ENCODE measurements around the gene SHC4. TPM values are rescaled to one million over a fixed set of nuclear protein-coding genes. Genes with fewer than 3 reads are reported as not detected.

Gene SHC4
- polyA plus RNA-seq, 3 donors from 2014 or later, result 0.10 to 0.19 TPM; not detected in 1

DNA sequence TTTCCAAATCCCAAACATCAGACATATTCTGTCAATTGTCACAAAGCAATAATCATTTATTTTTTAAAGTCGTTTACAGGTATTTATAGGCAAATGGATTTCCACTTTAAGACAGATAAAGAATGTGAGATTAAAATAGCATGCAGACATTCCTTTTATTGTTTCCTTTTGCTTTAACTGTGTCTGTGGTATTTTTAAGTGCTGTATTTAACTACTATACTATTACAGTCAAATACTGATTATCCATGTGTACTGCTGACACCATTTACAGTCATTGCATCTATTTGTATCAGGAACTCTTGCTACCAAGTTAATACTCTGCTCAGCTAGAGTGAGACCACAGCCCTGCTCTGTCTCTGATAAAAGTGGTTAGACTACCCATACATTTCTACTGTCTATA is 140.0 kb downstream of the SHC4 start:
- Mint-ChIP-seq H3K9me3 (no peaks in the 10 kb centered on the region), H3K36me3 (no peaks in the 10 kb centered on the region), H3K4me3 (no peak overlapping the region), H3K4me1 (no peaks in the 10 kb centered on the region), H3K27me3 (ENCODE audit: low read depth in 3 of 3) (peaks cover 0 to 10% (median 2%) of the 10 kb centered on the region in 3 donors), H3K27ac (no peak overlapping the region)
- DNase-seq, result no peak

DNA sequence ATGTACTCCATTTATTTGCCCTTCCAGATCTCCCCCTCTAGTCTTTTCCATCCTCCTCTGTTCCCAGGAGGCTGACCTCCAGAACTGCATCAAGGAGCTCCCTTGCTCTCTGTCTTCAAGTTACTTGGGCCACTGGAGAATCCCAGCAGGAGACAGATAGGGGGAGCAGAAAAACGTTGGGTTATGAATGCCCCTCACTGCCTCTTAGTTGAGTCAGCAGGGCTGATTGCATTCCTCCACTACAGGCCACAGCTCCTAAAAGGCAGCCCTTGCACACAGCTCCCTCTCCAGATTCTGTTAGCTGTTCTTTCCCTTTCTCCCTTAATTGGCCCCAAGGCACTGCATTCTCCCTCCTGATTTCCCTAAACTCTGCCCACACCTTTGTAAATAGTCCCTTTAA is 140.5 kb downstream of the SHC4 start:
- DNase-seq, result no peak
- no peaks in the 10 kb centered on the region for H3K9me3 Mint-ChIP-seq
- H3K36me3 Mint-ChIP-seq, result no peaks in the 10 kb centered on the region
- no peak overlapping the region for H3K4me3 Mint-ChIP-seq
- H3K4me1 Mint-ChIP-seq, result no peaks in the 10 kb centered on the region
- H3K27ac Mint-ChIP-seq, result no peak overlapping the region
- peaks cover 0 to 10% (median 2%) of the 10 kb centered on the region in 3 donors for H3K27me3 Mint-ChIP-seq (ENCODE audit: low read depth in 3 of 3)

DNA sequence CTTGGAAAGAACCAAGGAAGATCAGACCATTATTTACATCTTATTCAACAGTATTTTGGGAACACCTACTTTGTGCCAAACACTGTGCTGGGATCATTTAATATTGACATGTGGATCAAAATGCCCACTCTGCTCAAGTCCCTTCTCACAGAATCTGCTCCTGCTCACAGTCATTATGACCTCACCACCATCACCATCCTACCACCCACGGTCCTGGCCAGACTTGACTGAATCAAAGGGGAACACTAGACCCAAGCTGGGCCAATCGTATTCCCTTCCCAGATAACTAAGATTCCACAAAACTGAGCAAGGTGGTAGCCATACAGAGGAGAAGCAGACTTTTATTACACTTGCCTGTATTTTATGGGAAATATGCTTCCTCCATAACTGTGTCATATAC is 149.4 kb downstream of the SHC4 start:
- DNase-seq, result no peak
- Mint-ChIP-seq H3K27ac (no peak overlapping the region), H3K9me3 (no peaks in the 10 kb centered on the region), H3K27me3 (ENCODE audit: low read depth in 3 of 3) (peaks cover 3 to 7% (median 4%) of the 10 kb centered on the region in 3 donors), H3K4me1 (peaks cover 17 to 22% of the 10 kb centered on the region in 2 donors), H3K4me3 (no peak overlapping the region), H3K36me3 (no peaks in the 10 kb centered on the region)

DNA sequence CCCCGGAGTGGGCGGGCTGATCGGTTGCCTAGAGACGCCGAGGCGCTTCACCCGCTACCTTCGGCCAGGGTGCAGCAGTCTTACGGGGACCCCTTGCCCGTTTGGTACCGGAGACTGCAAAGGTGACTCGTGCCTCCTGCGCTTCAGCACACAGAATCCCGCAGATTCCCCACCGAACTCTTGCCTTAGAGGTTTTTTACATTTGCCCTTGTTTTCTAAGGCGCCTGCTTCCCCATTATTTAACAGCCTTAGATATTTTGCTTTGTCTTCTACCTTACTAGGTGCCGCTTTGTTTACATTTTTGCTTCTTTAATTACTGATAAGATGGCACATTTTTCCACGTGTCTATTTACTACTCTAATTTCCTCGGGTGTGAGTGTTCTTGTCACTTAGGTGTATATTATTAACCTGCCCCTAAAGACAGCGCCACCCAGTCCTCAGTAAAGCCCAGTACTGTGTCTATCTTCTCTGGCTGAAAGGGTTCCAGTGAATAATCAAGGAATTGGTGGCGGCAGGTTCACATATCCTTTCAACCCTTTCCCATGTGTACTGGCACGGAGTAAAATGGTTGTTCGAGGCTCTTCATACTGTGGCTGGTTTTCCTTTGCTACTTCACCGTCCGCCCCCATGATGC is 152.3 kb downstream of the SHC4 start:
- no peaks in the 10 kb centered on the region for H3K36me3 Mint-ChIP-seq

DNA sequence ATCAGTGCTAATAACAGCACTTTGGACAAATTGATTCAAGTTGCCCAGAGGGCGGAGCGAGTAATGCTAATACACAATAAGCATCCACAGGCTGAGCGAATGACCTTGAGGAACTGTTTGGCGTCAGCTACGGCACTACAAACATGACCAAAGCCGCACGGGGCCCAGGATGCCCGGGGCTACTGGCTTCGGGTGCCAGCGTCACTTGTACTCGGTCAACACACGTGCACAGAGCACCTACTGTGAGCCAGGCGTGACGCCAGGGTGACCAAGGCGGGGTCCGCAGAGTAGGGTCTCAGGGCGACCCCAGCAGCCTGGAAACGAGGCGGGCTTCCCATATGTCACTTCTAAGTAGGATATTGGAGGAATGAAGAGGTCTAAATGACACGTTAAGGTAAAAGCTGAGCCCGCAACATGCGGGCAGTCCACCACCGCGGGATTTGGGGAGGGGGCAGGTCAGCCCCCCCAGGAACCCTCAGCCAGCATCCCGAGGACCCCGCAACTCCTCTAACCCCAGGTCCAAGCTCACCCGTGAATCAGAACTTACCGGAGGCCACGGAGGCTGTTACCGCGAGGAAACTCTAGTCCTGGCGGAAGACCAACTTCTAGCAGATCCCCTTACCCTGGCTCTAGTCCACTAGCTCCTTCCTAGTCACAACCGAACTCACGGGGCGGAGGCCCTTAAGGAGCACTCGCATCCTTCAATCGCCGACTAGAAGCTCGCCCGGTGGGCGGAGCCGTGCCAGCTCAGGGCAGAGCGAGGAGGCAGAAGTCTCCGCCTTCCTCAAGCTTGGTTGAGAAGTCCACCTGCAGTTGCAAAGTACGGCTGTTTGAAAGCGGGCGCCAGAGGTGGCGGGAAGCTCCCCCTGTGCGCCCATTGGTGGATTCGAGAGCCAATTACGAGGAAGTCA is 153.1 kb downstream of the SHC4 start, which contains the start of gene CEP152:
Gene CEP152 (minus strand): TSS at position 656 of the 911 bp plus-strand sequence. CDS start 5,420 bp downstream, outside the sequence.
- Mint-ChIP-seq H3K9me3 (no peaks in the 10 kb centered on the region), H3K4me3 (peak within 1 kb of the TSS; percentile 84 to 91 (median 91)), H3K4me1 (peaks cover 17 to 28% of the 10 kb centered on the region in 2 donors), H3K36me3 (no peaks in the 10 kb centered on the region), H3K27ac (peak within 1 kb of the TSS; percentile 80 to 93 (median 86)), H3K27me3 (ENCODE audit: low read depth in 3 of 3) (peaks cover 2 to 3% (median 2%) of the 10 kb centered on the region in 3 donors)
- DNase-seq, result peak; percentile 97 to 98 (median 98)

More for the DNA sequence above, 152.3 kb downstream of the SHC4 start:
- no peak for DNase-seq
- peak overlapping the region; percentile 84 to 91 (median 91) for H3K4me3 Mint-ChIP-seq
- peak overlapping the region; percentile 48 to 90 (median 68) for H3K27ac Mint-ChIP-seq
- peaks cover 17 to 28% of the 10 kb centered on the region in 2 donors for H3K4me1 Mint-ChIP-seq
- H3K9me3 Mint-ChIP-seq, result no peaks in the 10 kb centered on the region
- H3K27me3 Mint-ChIP-seq (ENCODE audit: low read depth in 3 of 3), result peaks cover 2 to 3% (median 2%) of the 10 kb centered on the region in 3 donors

DNA sequence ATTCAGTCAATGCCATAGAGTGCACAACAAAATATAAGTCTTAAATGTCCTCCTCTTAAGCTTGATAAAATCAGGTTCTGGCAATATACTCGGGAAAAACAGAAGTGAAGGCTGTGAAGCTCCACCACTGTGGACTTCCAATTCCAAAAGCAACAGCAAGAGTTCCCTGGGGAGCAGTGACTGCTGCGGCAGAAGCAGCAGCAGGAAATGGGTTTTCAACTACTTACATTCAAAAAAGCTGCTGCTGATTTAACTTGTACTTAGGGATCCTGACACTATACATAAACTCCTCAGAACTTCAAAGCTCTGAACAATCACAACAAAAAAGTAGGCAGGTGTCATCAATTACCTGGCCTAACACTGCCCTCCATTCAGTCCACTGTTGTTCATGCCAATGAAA is 157.6 kb downstream of the SHC4 start:
- Mint-ChIP-seq H3K27me3 (ENCODE audit: low read depth in 3 of 3) (peaks cover 0 to 2% (median 0%) of the 10 kb centered on the region in 3 donors), H3K9me3 (no peaks in the 10 kb centered on the region), H3K4me3 (no peak overlapping the region), H3K36me3 (peaks cover 6 to 9% (median 8%) of the 10 kb centered on the region in 3 donors), H3K4me1 (peaks cover 11 to 20% of the 10 kb centered on the region in 2 donors), H3K27ac (no peak overlapping the region)
- no peak for DNase-seq

DNA sequence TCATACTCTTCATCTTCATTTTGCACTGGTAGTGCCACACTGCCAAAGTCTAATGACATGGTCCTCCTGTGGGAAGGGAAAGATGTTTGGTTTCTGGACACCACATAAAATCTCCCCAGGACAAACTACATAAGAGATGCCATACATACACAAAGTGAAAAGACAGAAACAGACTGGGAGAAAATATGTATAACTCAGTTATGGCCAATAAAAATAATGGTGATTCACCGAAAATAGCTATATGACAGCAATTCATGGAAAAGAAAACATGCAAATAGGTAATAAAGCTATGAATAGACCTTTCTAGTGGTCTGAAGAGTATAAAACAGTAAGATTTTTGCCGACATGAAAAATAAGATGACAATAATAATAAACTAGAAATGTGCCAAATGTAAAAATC is 158.1 kb downstream of the SHC4 start:
- no peak overlapping the region for H3K27ac Mint-ChIP-seq
- no peak overlapping the region for H3K4me3 Mint-ChIP-seq

DNA sequence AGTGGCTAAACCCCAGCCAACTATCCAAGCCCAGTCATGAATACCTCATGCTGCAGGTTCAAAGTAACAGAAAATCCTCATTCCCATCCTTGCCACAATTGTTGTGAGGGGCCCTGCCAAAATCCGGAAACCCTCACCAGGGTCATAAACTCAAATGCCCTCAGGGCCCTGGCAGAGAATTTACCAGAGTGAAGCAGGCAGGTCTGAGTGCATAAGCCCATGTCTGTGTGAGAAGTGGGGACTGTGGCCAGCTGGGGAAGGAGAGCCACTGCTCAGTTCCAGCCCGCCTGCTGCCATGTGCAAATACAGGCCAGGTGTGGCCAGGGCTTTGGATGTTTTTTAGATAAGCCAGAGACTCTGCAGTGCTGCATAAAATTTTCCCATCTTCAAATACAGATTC is 159.8 kb downstream of the SHC4 start:
- DNase-seq, result no peak
- Mint-ChIP-seq H3K36me3 (peaks cover 6 to 9% (median 8%) of the 10 kb centered on the region in 3 donors), H3K27me3 (ENCODE audit: low read depth in 3 of 3) (no peaks in the 10 kb centered on the region), H3K9me3 (no peaks in the 10 kb centered on the region), H3K4me3 (no peak overlapping the region), H3K4me1 (peaks cover 5 to 9% of the 10 kb centered on the region in 2 donors), H3K27ac (no peak overlapping the region)

More for the DNA sequence above, 158.1 kb downstream of the SHC4 start:
- H3K4me1 Mint-ChIP-seq, result peaks cover 13 to 23% of the 10 kb centered on the region in 2 donors
- no peaks in the 10 kb centered on the region for H3K27me3 Mint-ChIP-seq (ENCODE audit: low read depth in 3 of 3)
- DNase-seq, result no peak
- H3K36me3 Mint-ChIP-seq, result peaks cover 6 to 9% (median 8%) of the 10 kb centered on the region in 3 donors
- no peaks in the 10 kb centered on the region for H3K9me3 Mint-ChIP-seq

DNA sequence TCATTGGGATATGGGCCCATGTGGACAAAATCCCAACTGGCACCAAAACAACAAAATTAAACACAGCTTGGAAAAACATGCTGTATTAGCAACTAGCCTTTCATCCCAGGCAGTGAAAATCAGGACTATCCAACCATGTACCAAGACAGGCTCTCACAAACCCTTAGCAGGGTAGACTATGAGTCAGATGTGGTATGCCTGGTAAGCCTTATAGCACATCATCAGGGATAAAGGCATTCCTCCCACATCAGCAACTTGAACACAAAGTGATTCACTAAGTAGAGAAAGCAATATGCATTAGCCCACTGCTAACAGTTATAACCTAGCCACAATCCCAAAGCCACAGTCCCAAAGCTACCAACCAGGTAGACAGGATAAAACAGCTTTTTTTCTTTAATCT is 160.9 kb downstream of the SHC4 start:
- Mint-ChIP-seq H3K36me3 (peaks cover 6 to 9% (median 8%) of the 10 kb centered on the region in 3 donors), H3K9me3 (no peaks in the 10 kb centered on the region), H3K4me1 (peaks cover 5 to 9% of the 10 kb centered on the region in 2 donors), H3K27ac (no peak overlapping the region), H3K27me3 (ENCODE audit: low read depth in 3 of 3) (no peaks in the 10 kb centered on the region), H3K4me3 (no peak overlapping the region)
- DNase-seq, result no peak

DNA sequence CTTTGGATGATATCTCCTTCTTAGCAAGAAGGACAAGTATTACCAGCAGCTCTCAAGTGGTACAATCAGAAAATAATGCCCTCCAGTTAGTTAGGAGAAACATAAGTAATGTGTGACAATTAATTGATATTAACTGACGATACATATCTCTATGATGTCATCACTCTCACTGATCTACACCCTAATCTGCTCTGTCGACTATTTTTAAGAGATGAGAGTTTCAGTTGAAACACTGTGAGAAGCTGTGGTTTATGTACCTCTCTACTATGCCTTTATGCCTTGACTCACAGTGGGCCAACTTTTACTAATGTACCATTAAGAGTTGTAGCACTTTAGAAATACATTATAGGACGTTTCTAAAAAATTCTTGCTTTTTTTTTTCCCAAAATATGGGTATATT is 161.5 kb downstream of the SHC4 start:
- no peak overlapping the region for H3K27ac Mint-ChIP-seq
- H3K36me3 Mint-ChIP-seq, result peaks cover 6 to 9% (median 8%) of the 10 kb centered on the region in 3 donors
- H3K27me3 Mint-ChIP-seq (ENCODE audit: low read depth in 3 of 3), result no peaks in the 10 kb centered on the region
- peaks cover 9 to 15% of the 10 kb centered on the region in 2 donors for H3K4me1 Mint-ChIP-seq
- H3K4me3 Mint-ChIP-seq, result no peak overlapping the region
- DNase-seq, result no peak
- no peaks in the 10 kb centered on the region for H3K9me3 Mint-ChIP-seq

DNA sequence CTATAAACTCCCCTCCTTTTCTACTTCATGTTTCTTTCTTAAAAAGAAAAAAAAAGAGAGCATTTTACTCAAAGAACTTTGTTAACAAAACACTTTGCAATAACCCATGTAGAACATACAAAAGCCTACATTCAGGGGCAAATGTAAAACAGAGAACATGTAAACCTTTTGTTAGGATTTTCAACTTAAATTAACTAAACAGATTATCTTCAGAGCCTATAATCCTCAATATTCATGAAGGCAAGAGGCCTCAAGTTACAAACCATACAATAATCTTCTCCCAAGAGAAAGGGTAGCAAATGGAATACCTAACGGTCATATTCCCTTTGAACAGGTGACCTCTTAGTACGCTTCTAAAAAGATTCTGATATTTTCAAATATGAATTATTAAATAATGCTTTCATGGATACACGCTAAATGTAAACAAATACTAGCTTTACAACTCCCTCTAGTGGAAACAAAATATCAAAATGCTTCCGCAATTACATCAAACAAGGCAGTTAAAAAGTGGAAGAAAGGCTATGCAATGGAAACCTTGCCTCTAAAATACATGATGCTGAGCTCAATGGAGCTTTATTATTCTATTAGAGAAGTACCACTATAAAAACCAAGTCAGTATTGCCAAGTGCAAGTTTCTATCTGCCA is 162.8 kb downstream of the SHC4 start:
- DNase-seq, result no peak
- H3K4me1 Mint-ChIP-seq, result peaks cover 20 to 28% of the 10 kb centered on the region in 2 donors
- no peaks in the 10 kb centered on the region for H3K9me3 Mint-ChIP-seq

DNA sequence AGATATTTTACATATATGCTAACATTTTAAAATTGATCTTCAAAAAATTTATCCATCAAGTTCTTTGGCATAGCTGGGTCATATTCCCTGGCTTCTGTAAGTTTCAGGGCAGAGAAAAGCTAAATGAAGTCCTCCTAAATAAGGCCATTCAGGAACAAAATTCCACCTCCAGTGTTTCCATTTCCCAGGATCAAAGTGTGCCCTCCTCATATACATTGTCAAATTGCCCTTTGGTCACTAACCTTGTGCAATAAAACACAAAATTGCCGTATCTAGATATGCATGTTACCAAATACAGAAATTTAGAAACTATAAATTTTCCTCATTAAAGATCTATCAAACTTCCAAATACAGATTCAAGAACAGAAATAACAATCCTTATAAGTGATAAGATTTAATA is 163.5 kb downstream of the SHC4 start:
- H3K9me3 Mint-ChIP-seq, result no peaks in the 10 kb centered on the region
- H3K27me3 Mint-ChIP-seq (ENCODE audit: low read depth in 3 of 3), result no peaks in the 10 kb centered on the region
- no peak overlapping the region for H3K27ac Mint-ChIP-seq
- peaks cover 23 to 35% of the 10 kb centered on the region in 2 donors for H3K4me1 Mint-ChIP-seq
- no peak for DNase-seq
- H3K36me3 Mint-ChIP-seq, result peaks cover 6 to 9% (median 8%) of the 10 kb centered on the region in 3 donors
- H3K4me3 Mint-ChIP-seq, result no peak overlapping the region

More for the DNA sequence above, 162.8 kb downstream of the SHC4 start:
- Mint-ChIP-seq H3K4me3 (peak overlapping the region in 1 of 5 donors; percentile 17), H3K27me3 (ENCODE audit: low read depth in 3 of 3) (no peaks in the 10 kb centered on the region), H3K27ac (no peak overlapping the region), H3K36me3 (peaks cover 6 to 9% (median 8%) of the 10 kb centered on the region in 3 donors)

DNA sequence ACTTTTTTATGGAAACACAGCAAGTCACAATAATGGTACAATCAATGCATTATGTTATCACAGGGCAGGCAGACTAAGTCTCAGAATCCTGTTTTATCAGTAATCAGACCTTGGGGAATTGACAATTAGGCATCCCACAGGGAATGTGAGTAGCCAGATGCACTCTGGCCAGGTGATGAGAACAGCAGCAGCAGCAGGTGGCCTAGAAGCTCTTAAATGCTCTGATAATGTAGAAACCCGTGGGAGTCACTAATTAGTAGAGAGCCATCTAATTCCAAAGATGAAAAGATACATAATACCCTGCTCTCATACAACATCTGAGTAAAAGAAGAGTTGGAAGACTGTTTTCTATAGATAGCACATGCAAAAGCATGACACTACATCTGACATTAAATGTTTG is 165.4 kb downstream of the SHC4 start:
- Mint-ChIP-seq H3K9me3 (no peaks in the 10 kb centered on the region), H3K4me1 (peaks cover 30 to 46% of the 10 kb centered on the region in 2 donors), H3K4me3 (no peak overlapping the region), H3K27ac (peak overlapping the region in 1 of 6 donors; percentile 35), H3K36me3 (peaks cover 0 to under 1% (median under 1%) of the 10 kb centered on the region in 3 donors), H3K27me3 (ENCODE audit: low read depth in 3 of 3) (no peaks in the 10 kb centered on the region)
- no peak for DNase-seq

Data from immature natural killer cell (primary cell).